GM23248 (cell line): Measurements from ENCODE around the gene MT1A. TPM values are rescaled to one million over a fixed set of nuclear protein-coding genes. Genes with fewer than 3 reads are reported as not detected.

Source experiments
- DNase-seq: peaks from one replicate; pipeline ENCODE4 v3.0.0-alpha.2; 2015
- H2AFZ ChIP-seq: fragments of 200-600 bp; sonication (generic); 2 replicates; pipeline ENCODE4 v1.6.1; 2016; ENCODE audit warnings: antibody characterized with exemption
- H3F3A ChIP-seq: fragments of 200-600 bp; sonication (generic); 2 replicates; pipeline ENCODE4 v1.6.1; 2016; ENCODE audit warnings: mild to moderate bottlenecking, antibody characterized with exemption, mixed run types; ENCODE audit not compliant: insufficient read depth
- H3K27ac ChIP-seq: fragments of 200-600 bp; sonication (generic); 2 replicates; pipeline ENCODE4 v1.5.1; 2016; ENCODE audit warnings: mild to moderate bottlenecking
- H3K27me3 ChIP-seq: fragments of 200-600 bp; sonication (generic); replicated peaks from 2 replicates; pipeline ENCODE4 v1.6.1; 2016; ENCODE audit warnings: mild to moderate bottlenecking; ENCODE audit not compliant: insufficient read depth
- H3K36me3 ChIP-seq: fragments of 200-600 bp; sonication (generic); 2 replicates; pipeline ENCODE4 v1.6.1; 2016; ENCODE audit warnings: low read depth, mild to moderate bottlenecking
- H3K4me1 ChIP-seq: fragments of 200-600 bp; sonication (generic); 2 replicates; pipeline ENCODE4 v1.6.1; 2016; ENCODE audit warnings: mild to moderate bottlenecking; ENCODE audit not compliant: insufficient read depth
- H3K4me2 ChIP-seq: fragments of 200-600 bp; sonication (generic); one replicate; pipeline ENCODE4 v1.6.1; 2016; ENCODE audit warnings: mild to moderate bottlenecking; ENCODE audit not compliant: unreplicated experiment
- H3K4me3 ChIP-seq: fragments of 200-600 bp; sonication (generic); 2 replicates; pipeline ENCODE4 v1.5.1; 2016; ENCODE audit warnings: mild to moderate bottlenecking
- H3K79me2 ChIP-seq: fragments of 200-600 bp; sonication (generic); 2 replicates; pipeline ENCODE4 v1.6.1; 2016; ENCODE audit warnings: mild to moderate bottlenecking; ENCODE audit not compliant: insufficient read depth
- H3K9ac ChIP-seq: fragments of 200-600 bp; sonication (generic); 2 replicates; pipeline ENCODE4 v1.6.1; 2016; ENCODE audit warnings: mild to moderate bottlenecking
- H3K9me2 ChIP-seq: fragments of 200-600 bp; sonication (generic); 2 replicates; pipeline ENCODE4 v1.6.1; 2016; ENCODE audit warnings: mixed run types, mild to moderate bottlenecking, moderate library complexity; ENCODE audit not compliant: insufficient read depth
- H3K9me3 ChIP-seq: fragments of 200-600 bp; sonication (generic); one replicate; pipeline ENCODE4 v1.6.1; 2017; ENCODE audit warnings: low read depth
- H4K20me1 ChIP-seq: fragments of 200-600 bp; sonication (generic); 2 replicates; pipeline ENCODE4 v1.6.0; 2016; ENCODE audit not compliant: insufficient read depth
- EZH2 ChIP-seq: fragments of 200-600 bp; sonication (generic); IDR thresholded peaks from 2 replicates; pipeline ENCODE4 v1.6.1; 2018; ENCODE audit warnings: antibody characterized with exemption, mild to moderate bottlenecking; ENCODE audit not compliant: insufficient read depth, poor library complexity, severe bottlenecking
- EZH2phosphoT487 ChIP-seq: fragments of 200-600 bp; sonication (generic); IDR thresholded peaks from 2 replicates; pipeline ENCODE4 v1.6.1; 2018; ENCODE audit warnings: antibody characterized with exemption, moderate library complexity, mild to moderate bottlenecking, low read depth; ENCODE audit not compliant: insufficient read depth
- WGBS, 2 experiments: methylation state at CpG; one replicate each; pipeline ENCODE4 v1.1.6; 2015 to 2017; ENCODE audit warnings: low lambda C conversion rate in 2 of 2, low coverage in 1 of 2; ENCODE audit errors: missing lambda C conversion rate in 2 of 2; 5-methylcytosine and 5-hydroxymethylcytosine counted together
- in situ Hi-C: fragments of 300-500 bp; cut with MboI; formaldehyde crosslinking; loops from 2 replicates; pipeline ENCODE4 v1.15.0; 2020
- polyA plus RNA-seq: library from polyadenylated mRNA; unstranded; fragments of >200 nt; fragmentation: Nextera tagmentation; extraction: Ambion mirVana; gene quantifications from 2 replicates; pipeline ENCODE4 v1.2.1, GENCODE V29; 2016
- total RNA-seq: library from RNA; depleted of rRNA; stranded (reverse); fragments of >200 nt; shearing (Covaris generic); gene quantifications from 2 replicates; pipeline ENCODE4 v1.2.3, GENCODE V29; 2014

MT1A gene
- total and polyA plus RNA-seq, 2 experiments from 2014 or later, result 2.3 TPM; not detected in 1

- 70 to 78% methylated on average over 3 of the region's 3 CpGs for WGBS, 2 experiments
- in situ Hi-C loops, result no loop called here
Measured at GRCh38 chr16:56677474-56677873, 39.0 kb downstream of the MT1A start.

GRCh38 chr16:56679078-56679730 is 40.7 kb downstream of the MT1A start:
- Histone ChIP-seq H3K27me3 (no peaks in the 10 kb centered on the region), H2AFZ (no peak overlapping the region), H3K79me2 (no peaks in the 10 kb centered on the region), H4K20me1 (no peaks in the 10 kb centered on the region), H3K9me2 (no peaks in the 10 kb centered on the region), H3K27ac (no peak overlapping the region), H3K9me3 (no peaks in the 10 kb centered on the region), H3F3A (no peaks in the 10 kb centered on the region; the same call in 1 of the 2 replicates), H3K4me1 (peaks cover 14% of the 10 kb centered on the region; the same call in 1 of the 2 replicates), H3K9ac (no peak overlapping the region), H3K4me3 (no peak overlapping the region), H3K4me2 (no peak overlapping the region), H3K36me3 (no peaks in the 10 kb centered on the region)
- DNase-seq, result no peak
- no peak for TF ChIP-seq EZH2phosphoT487
- no peak for TF ChIP-seq EZH2
- in situ Hi-C loops, result no loop called here
- WGBS, 2 experiments, result 75 to 82% methylated on average over 3 of the region's 3 CpGs

More at GRCh38 chr16:56677474-56677873, 39.0 kb downstream of the MT1A start:
- H3K9me2 ChIP-seq, result no peaks in the 10 kb centered on the region
- no peak overlapping the region for H3K27ac ChIP-seq
- H3K36me3 ChIP-seq, result no peaks in the 10 kb centered on the region
- no peaks in the 10 kb centered on the region for H3K27me3 ChIP-seq
- no peak for DNase-seq
- H3K79me2 ChIP-seq, result no peaks in the 10 kb centered on the region
- H3K9me3 ChIP-seq, result no peaks in the 10 kb centered on the region
- H3K9ac ChIP-seq, result no peak overlapping the region
- H4K20me1 ChIP-seq, result no peaks in the 10 kb centered on the region
- TF ChIP-seq EZH2phosphoT487, result no peak
- TF ChIP-seq EZH2, result no peak
- H2AFZ ChIP-seq, result no peak overlapping the region
- H3F3A ChIP-seq, result no peaks in the 10 kb centered on the region; the same call in 1 of the 2 replicates
- peaks cover 3% of the 10 kb centered on the region; the same call in 1 of the 2 replicates for H3K4me1 ChIP-seq
- no peak overlapping the region for H3K4me3 ChIP-seq
- no peak overlapping the region for H3K4me2 ChIP-seq

- Histone ChIP-seq H4K20me1 (no peaks in the 10 kb centered on the region), H2AFZ (no peak overlapping the region), H3K79me2 (no peaks in the 10 kb centered on the region), H3K4me1 (peaks cover 14% of the 10 kb centered on the region; the same call in 1 of the 2 replicates), H3K27me3 (no peaks in the 10 kb centered on the region), H3K9me2 (no peaks in the 10 kb centered on the region), H3K9me3 (no peaks in the 10 kb centered on the region), H3K27ac (no peak overlapping the region), H3K9ac (no peak overlapping the region), H3K4me3 (no peak overlapping the region), H3K36me3 (no peaks in the 10 kb centered on the region), H3F3A (no peaks in the 10 kb centered on the region; the same call in 1 of the 2 replicates), H3K4me2 (no peak overlapping the region)
- in situ Hi-C loops, result no loop called here
- 60 to 67% methylated on average over 6 of the region's 6 CpGs for WGBS, 2 experiments
- TF ChIP-seq EZH2phosphoT487 (no peak), EZH2 (no peak)
- DNase-seq, result peak; percentile 17
Measured at GRCh38 chr16:56679818-56680217, 41.4 kb downstream of the MT1A start.

- H3K4me2 ChIP-seq, result peak within 1 kb of the TSS; percentile 80
- H3K4me3 ChIP-seq, result peak within 1 kb of the TSS; percentile 79
- peak within 1 kb of the TSS; percentile 31; the same call in 1 of the 2 replicates for H3K27ac ChIP-seq
- no peaks in the 10 kb centered on the region for H3K36me3 ChIP-seq
- H4K20me1 ChIP-seq, result no peaks in the 10 kb centered on the region
- H3K79me2 ChIP-seq, result no peaks in the 10 kb centered on the region
- 1 to 2% methylated on average over 42 to 49 of the region's 49 CpGs for WGBS, 2 experiments
- in situ Hi-C loops, result no loop called here
- peak within 1 kb of the TSS; percentile 78 for H2AFZ ChIP-seq
- DNase-seq, result peak; percentile 97
- peak within 1 kb of the TSS; percentile 76 for H3K9ac ChIP-seq
- no peaks in the 10 kb centered on the region; the same call in 1 of the 2 replicates for H3F3A ChIP-seq
- no peaks in the 10 kb centered on the region for H3K27me3 ChIP-seq
- TF ChIP-seq EZH2phosphoT487, result no peak
- no peak for TF ChIP-seq EZH2
- no peaks in the 10 kb centered on the region for H3K9me2 ChIP-seq
- H3K4me1 ChIP-seq, result peaks cover 14% of the 10 kb centered on the region; the same call in 1 of the 2 replicates
- H3K9me3 ChIP-seq, result no peaks in the 10 kb centered on the region
Measured at GRCh38 chr16:56681939-56682702, 43.7 kb downstream of the MT1A start, which contains the start of gene MT1X. TSS of gene MT1X (plus strand) at chr16:56682470. CDS start at chr16:56682541, 71 bp downstream.
